ENCODE data around the gene MFSD11.
"Not testable (repeated sequence)": the region's sequence is repeated elsewhere in the genome, so short reads cannot be mapped to it uniquely, and the experiment has no call there.

MFSD11 gene

GRCh38 chr17:76744747-76745146 lies 6.8 kb downstream of the MFSD11 start:
- Histone ChIP-seq H3K9me3 (ENCODE audit: control insufficient read depth, low read depth, low read length) (no peaks in the 10 kb centered on the region), H3K4me1 (ENCODE audit: control insufficient read depth, low read depth, low read length) (no peaks in the 10 kb centered on the region), H3K36me3 (ENCODE audit: control insufficient read depth, low read depth, low read length) (peaks cover 32% of the 10 kb centered on the region), H3K4me3 (ENCODE audit: low read length) (no peak overlapping the region), H3K27me3 (ENCODE audit: control insufficient read depth, insufficient read depth, low read length) (no peaks in the 10 kb centered on the region), H3K27ac (ENCODE audit: low read length) (no peak overlapping the region), H3K9ac (ENCODE audit: low read length) (no peak overlapping the region)

DNA sequence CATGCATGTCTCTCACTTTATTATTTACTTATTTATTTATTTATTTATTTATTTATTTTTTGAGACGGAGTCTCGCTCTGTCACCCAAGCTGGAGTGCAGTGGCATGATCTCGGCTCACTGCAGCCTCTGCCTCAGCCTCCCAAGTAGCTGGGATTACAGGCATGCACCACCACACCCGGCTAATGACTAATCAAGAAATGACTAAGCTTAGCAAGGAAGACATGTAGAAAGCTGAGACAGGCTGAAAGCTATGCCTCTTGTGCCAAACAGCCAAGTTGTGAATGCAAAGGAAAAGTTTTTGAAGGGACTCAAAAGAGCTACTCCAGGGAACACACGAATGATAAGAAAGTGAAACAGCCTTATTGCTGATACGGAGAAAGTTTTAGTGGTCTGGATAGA lies 7.9 kb downstream of the MFSD11 start:
- not testable (repeated sequence) for H3K27me3 ChIP-seq (ENCODE audit: control insufficient read depth, insufficient read depth, low read length); H3K9me3 ChIP-seq (ENCODE audit: control insufficient read depth, low read depth, low read length); H3K9ac ChIP-seq (ENCODE audit: low read length); H3K4me3 ChIP-seq (ENCODE audit: low read length); H3K4me1 ChIP-seq (ENCODE audit: control insufficient read depth, low read depth, low read length); H3K27ac ChIP-seq (ENCODE audit: low read length)
- H3K36me3 ChIP-seq (ENCODE audit: control insufficient read depth, low read depth, low read length) = peaks cover 29% of the 10 kb centered on the region

DNA sequence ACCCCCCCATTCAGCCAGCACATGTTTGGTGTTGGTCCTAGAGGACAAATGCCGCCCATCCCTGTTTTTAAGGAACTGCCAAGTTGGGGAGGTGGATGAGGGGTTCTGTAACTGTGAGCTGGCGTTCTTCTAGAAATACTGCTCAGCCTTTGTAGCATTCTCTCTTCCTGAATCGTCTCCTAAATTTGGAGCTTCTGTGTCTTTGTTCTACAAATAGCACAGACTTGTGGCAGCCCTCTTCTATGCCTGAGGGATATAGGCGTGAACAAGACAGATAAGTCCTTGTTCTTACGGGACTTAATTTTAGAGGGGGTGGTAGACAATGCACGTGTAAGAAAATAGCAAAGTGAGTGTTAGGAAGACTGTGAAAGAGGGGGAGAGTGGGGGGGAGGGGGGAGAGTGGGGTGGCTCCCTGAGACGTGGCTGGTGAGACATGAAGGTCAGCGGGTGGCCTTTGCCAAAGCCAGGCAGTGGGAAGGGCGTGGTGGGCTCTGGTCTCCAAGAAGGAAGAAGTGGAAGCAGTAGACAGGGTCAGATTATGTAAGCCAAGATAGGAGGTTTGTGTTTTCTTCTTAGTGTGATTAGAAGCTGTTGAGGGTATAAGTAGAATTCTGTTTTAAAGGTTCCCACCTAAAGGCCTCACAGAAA lies 9.9 kb downstream of the MFSD11 start:
- Histone ChIP-seq H3K9ac (ENCODE audit: low read length) (no peak overlapping the region), H3K27me3 (ENCODE audit: control insufficient read depth, insufficient read depth, low read length) (no peaks in the 10 kb centered on the region), H3K27ac (ENCODE audit: low read length) (no peak overlapping the region), H3K9me3 (ENCODE audit: control insufficient read depth, low read depth, low read length) (no peaks in the 10 kb centered on the region), H3K4me3 (ENCODE audit: low read length) (no peak overlapping the region), H3K4me1 (ENCODE audit: control insufficient read depth, low read depth, low read length) (no peaks in the 10 kb centered on the region), H3K36me3 (ENCODE audit: control insufficient read depth, low read depth, low read length) (peaks cover 19% of the 10 kb centered on the region)

DNA sequence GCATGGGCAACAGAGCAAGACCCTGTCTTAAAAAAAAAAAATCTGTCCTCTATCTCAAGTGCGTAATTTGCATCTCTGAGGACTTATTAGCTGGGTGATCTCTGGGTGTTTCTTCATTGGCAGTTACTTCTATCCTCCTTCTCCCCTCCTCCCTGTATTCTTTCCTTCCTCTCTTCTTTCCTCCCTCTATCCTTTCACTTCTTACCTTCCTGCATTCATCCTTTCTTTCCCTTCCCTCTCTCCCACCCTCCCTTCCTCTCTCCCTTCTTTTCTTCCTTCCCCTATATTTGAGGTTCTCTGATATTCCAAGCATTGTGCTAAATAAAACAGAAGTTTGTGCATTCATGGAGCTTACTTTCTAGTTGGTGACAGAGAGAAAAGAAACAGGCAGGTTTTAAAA lies 10.7 kb downstream of the MFSD11 start:
- Histone ChIP-seq H3K9ac (ENCODE audit: low read length) (no peak overlapping the region), H3K36me3 (ENCODE audit: control insufficient read depth, low read depth, low read length) (peaks cover 18% of the 10 kb centered on the region), H3K4me1 (ENCODE audit: control insufficient read depth, low read depth, low read length) (no peaks in the 10 kb centered on the region), H3K9me3 (ENCODE audit: control insufficient read depth, low read depth, low read length) (no peaks in the 10 kb centered on the region), H3K4me3 (ENCODE audit: low read length) (no peak overlapping the region), H3K27me3 (ENCODE audit: control insufficient read depth, insufficient read depth, low read length) (no peaks in the 10 kb centered on the region), H3K27ac (ENCODE audit: low read length) (no peak overlapping the region)

DNA sequence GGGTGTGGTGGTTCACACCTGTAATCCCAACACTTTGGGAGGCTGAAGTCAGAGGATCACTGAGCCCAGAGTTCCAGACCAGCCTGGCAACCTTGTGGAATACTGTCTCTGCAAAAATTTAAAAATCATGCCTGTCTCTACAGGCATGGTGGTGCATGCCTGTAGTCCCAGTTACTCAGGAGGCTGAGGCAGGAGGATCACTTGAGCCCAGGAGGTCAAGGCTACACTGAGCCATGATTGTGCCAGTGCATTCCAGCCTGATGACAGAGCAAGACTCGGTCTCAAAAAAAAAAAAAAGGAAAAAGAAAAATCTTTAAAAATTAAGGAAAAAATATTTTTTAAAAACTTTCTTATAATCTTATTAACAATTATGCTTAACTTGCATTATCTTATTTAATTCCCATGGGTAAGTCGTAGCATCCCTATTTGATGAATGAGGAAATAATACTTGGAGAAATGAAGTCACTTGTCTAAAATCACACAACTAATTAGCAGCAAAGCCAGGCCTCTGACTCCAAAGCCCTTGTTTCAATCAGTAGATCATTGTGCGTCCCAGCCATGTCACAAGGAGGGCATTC lies 13.6 kb downstream of the MFSD11 start:
- H3K9me3 ChIP-seq (ENCODE audit: control insufficient read depth, low read depth, low read length) = no peaks in the 10 kb centered on the region
- H3K9ac ChIP-seq (ENCODE audit: low read length) = no peak overlapping the region
- H3K36me3 ChIP-seq (ENCODE audit: control insufficient read depth, low read depth, low read length) = no peaks in the 10 kb centered on the region

DNA sequence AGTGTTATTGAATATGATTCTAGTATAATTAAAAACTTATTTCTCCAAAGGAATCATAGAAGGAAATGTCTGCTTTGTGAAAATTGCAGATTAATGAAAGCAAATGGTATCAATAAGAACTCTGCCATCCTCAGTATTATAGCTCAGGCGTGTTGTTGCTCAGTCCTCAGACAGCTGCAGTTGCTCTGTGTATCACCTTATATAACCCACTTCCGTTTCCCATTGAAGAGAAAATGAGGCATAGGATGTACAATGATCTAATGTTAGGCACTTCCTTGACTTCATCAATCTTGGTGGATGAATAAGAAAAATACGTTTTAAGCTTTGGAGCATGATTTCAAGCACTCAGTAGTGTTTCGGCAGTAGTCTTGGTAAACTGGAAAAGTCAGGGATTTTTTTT lies 14.1 kb downstream of the MFSD11 start:
- no peaks in the 10 kb centered on the region for H3K36me3 ChIP-seq (ENCODE audit: control insufficient read depth, low read depth, low read length)
- H3K9ac ChIP-seq (ENCODE audit: low read length) = no peak overlapping the region
- H3K4me3 ChIP-seq (ENCODE audit: low read length) = no peak overlapping the region
- H3K4me1 ChIP-seq (ENCODE audit: control insufficient read depth, low read depth, low read length) = no peaks in the 10 kb centered on the region
- no peak overlapping the region for H3K27ac ChIP-seq (ENCODE audit: low read length)
- no peaks in the 10 kb centered on the region for H3K9me3 ChIP-seq (ENCODE audit: control insufficient read depth, low read depth, low read length)
- no peaks in the 10 kb centered on the region for H3K27me3 ChIP-seq (ENCODE audit: control insufficient read depth, insufficient read depth, low read length)

More for the DNA sequence above, 13.6 kb downstream of the MFSD11 start:
- no peak overlapping the region for H3K27ac ChIP-seq (ENCODE audit: low read length)
- H3K4me1 ChIP-seq (ENCODE audit: control insufficient read depth, low read depth, low read length) = no peaks in the 10 kb centered on the region
- H3K27me3 ChIP-seq (ENCODE audit: control insufficient read depth, insufficient read depth, low read length) = no peaks in the 10 kb centered on the region
- no peak overlapping the region for H3K4me3 ChIP-seq (ENCODE audit: low read length)

DNA sequence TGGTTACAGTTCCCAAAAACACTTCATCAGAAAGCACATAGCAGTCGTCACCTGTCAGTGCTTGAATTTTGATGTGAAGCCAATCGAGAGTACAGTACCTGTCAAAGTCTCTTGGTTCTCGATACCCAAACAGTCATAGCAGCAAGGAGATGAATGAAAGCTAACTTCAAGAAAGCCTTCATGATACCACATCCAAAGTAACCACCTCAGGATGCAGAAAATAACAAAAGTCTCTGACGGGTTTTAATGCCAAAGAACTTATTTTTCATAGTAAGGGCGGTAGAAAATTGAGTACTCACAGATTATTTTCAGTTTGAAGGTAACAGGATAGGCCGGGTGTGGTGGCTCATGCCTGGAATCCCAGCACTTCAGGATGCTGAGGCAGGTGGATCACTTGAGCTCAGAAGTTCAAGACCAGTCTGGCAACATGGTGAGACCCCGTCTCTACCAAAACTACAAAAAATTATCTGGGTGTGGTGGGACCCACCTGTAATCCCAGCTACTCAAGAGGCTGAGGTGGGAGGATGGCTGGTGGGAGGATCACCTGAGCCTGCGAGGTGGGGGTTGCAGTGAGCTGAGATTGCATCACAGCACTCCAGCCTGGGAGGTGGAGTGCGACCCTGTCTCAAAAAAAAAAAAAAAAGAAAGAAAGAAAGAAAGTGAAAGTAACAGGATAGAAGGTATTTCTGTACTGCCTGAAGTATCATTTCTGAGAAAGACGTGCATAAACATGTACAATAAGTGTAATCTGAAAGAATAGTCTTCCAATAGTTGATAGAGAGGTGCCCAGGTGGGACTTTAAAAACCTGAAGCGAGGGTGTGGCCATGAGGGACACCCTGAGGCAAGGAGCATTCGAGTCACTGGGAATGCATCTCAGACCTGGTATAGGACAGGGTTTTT lies 15.4 kb downstream of the MFSD11 start:
- Histone ChIP-seq H3K4me1 (ENCODE audit: control insufficient read depth, low read depth, low read length) (no peaks in the 10 kb centered on the region), H3K36me3 (ENCODE audit: control insufficient read depth, low read depth, low read length) (no peaks in the 10 kb centered on the region), H3K4me3 (ENCODE audit: low read length) (no peak overlapping the region), H3K27me3 (ENCODE audit: control insufficient read depth, insufficient read depth, low read length) (no peaks in the 10 kb centered on the region), H3K9ac (ENCODE audit: low read length) (no peak overlapping the region), H3K9me3 (ENCODE audit: control insufficient read depth, low read depth, low read length) (no peaks in the 10 kb centered on the region), H3K27ac (ENCODE audit: low read length) (no peak overlapping the region)

DNA sequence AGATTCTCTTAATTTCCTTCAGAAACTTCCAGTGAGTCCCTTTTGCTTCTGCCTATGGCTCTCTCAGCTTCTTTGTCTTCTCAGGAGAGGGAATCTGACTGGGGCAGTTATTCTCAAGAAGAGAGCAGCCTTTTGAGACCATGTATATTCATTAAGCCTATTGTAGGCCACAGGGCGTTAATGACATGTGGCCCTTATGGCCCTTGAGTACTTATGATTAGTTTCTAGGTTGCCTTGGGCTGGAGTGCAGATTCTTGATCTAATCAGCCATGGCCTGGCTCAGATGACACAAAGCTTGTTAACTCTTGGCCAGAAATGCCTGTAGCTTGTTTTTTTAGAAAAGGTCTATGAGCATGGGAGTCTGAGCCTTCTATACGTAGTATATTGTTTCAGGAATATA lies 17.4 kb downstream of the MFSD11 start:
- no peaks in the 10 kb centered on the region for H3K27me3 ChIP-seq (ENCODE audit: control insufficient read depth, insufficient read depth, low read length)
- H3K27ac ChIP-seq (ENCODE audit: low read length) = no peak overlapping the region
- H3K9me3 ChIP-seq (ENCODE audit: control insufficient read depth, low read depth, low read length) = no peaks in the 10 kb centered on the region
- no peak overlapping the region for H3K9ac ChIP-seq (ENCODE audit: low read length)
- no peaks in the 10 kb centered on the region for H3K4me1 ChIP-seq (ENCODE audit: control insufficient read depth, low read depth, low read length)
- no peaks in the 10 kb centered on the region for H3K36me3 ChIP-seq (ENCODE audit: control insufficient read depth, low read depth, low read length)
- H3K4me3 ChIP-seq (ENCODE audit: low read length) = no peak overlapping the region

- no peaks in the 10 kb centered on the region for H3K9me3 ChIP-seq (ENCODE audit: control insufficient read depth, low read depth, low read length)
- no peak overlapping the region for H3K27ac ChIP-seq (ENCODE audit: low read length)
- no peak overlapping the region for H3K9ac ChIP-seq (ENCODE audit: low read length)
- H3K4me3 ChIP-seq (ENCODE audit: low read length) = no peak overlapping the region
- no peaks in the 10 kb centered on the region for H3K27me3 ChIP-seq (ENCODE audit: control insufficient read depth, insufficient read depth, low read length)
- no peaks in the 10 kb centered on the region for H3K36me3 ChIP-seq (ENCODE audit: control insufficient read depth, low read depth, low read length)
- no peaks in the 10 kb centered on the region for H3K4me1 ChIP-seq (ENCODE audit: control insufficient read depth, low read depth, low read length)
Observed at GRCh38 chr17:76757256-76757655, 19.3 kb downstream of the MFSD11 start.

DNA sequence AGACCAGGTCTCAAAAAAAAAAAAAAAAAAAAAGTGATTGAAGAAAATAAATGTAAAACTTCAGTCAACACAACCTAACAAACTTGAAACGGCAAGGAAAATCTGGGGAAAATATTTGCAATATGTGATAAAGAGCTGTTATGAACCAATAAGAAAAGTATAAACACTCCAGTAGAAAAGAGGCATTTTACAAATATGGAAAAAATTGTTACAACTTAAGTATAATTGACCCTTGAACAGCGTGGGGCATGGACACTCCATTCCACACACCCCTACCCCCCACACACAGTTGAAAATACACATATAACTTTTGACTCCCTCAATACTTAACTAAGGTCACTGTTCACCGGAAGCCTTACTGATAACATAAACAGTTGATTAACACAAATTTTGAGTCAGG lies 20.7 kb downstream of the MFSD11 start:
- H3K27ac ChIP-seq (ENCODE audit: low read length) = no peak overlapping the region
- no peaks in the 10 kb centered on the region for H3K36me3 ChIP-seq (ENCODE audit: control insufficient read depth, low read depth, low read length)
- no peaks in the 10 kb centered on the region for H3K9me3 ChIP-seq (ENCODE audit: control insufficient read depth, low read depth, low read length)
- H3K4me3 ChIP-seq (ENCODE audit: low read length) = no peak overlapping the region
- H3K27me3 ChIP-seq (ENCODE audit: control insufficient read depth, insufficient read depth, low read length) = no peaks in the 10 kb centered on the region
- H3K4me1 ChIP-seq (ENCODE audit: control insufficient read depth, low read depth, low read length) = no peaks in the 10 kb centered on the region
- no peak overlapping the region for H3K9ac ChIP-seq (ENCODE audit: low read length)

DNA sequence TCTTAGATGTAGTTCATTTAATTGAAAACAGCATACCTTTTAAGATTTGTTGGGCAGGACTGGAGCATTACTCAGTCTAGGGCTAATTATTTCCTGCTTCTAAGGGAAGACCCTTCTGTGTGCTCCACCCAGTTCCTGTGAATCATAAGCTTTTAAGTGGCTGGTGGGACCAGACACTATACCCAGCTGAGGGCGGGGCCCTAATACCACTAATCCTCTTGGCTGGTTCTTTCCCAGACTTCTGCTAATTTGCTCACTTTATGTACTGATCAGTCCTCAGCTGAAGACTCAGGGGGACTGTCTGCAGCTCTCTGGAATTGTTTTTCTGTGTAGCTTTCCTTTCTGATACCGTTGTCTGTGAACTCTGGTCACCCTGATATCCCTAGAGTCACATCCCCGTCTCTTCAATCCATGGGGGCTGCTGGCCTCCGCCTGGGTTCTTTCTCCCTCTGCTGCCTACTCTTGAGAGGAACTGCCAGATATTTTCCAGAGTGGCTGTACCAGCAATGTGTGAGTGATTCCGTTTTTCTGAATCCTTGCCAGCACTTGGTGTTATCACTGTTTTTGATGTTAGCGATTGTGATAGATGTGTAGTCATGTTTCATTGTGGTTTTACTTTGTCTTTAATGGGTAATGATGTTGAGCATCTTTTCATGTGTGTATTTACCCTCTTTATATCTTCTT lies 35.1 kb downstream of the MFSD11 start:
- H3K9me3 ChIP-seq (ENCODE audit: control insufficient read depth, low read depth, low read length) = no peaks in the 10 kb centered on the region
- H3K4me1 ChIP-seq (ENCODE audit: control insufficient read depth, low read depth, low read length) = no peaks in the 10 kb centered on the region
- no peak overlapping the region for H3K27ac ChIP-seq (ENCODE audit: low read length)
- H3K9ac ChIP-seq (ENCODE audit: low read length) = no peak overlapping the region
- no peaks in the 10 kb centered on the region for H3K27me3 ChIP-seq (ENCODE audit: control insufficient read depth, insufficient read depth, low read length)
- H3K4me3 ChIP-seq (ENCODE audit: low read length) = no peak overlapping the region
- H3K36me3 ChIP-seq (ENCODE audit: control insufficient read depth, low read depth, low read length) = peaks cover 13% of the 10 kb centered on the region
